GM19397 (cell line): Measurements from ENCODE around the gene FSHR.

Experiments
- ATAC-seq: cut with Tn5 transposase; IDR thresholded peaks from one replicate; pipeline ENCODE4 v1.9.1; 2021; ENCODE audit warnings: mild to moderate bottlenecking, moderate library complexity; ENCODE audit not compliant: unreplicated experiment

Gene FSHR

DNA sequence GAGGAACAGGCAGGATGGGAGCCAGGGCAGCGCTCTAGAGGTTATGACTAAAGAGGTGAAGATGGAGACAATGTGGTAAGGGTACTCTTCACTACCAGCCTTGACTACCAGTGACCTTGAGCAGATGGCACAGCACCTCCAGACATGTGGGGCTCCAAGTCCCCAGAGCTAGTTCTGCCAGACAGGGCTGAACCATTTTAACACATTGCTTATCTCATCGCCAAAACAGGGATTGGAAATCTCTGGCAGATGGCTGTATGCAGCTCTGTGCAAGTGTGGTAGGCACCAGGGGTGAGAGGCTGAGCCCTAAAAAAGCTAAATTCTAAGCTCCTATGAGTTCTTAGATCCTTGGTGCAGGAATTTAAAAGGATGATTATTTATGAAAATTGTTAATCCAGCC is 41.3 kb downstream of the FSHR start:
- no peak for ATAC-seq

DNA sequence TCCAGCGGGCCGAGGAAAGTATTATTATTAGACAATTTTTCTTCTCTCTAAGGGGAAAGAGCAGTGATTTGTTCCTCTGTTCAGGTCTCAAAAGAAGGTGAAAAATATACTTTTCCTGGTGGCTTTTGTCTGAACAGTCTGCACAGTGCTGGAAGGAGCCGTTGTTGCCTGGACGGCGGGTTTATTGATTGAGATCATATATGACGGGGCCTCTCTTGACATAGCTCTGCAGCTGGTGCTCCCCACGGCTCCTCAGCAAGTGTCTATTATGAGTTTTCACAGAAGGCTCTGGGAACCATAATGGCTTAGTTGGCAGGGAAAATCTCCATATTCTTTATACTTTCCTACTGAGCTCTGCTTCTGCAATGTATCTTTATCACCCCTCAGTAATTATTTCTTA is 42.9 kb downstream of the FSHR start:
- no peak for ATAC-seq

DNA sequence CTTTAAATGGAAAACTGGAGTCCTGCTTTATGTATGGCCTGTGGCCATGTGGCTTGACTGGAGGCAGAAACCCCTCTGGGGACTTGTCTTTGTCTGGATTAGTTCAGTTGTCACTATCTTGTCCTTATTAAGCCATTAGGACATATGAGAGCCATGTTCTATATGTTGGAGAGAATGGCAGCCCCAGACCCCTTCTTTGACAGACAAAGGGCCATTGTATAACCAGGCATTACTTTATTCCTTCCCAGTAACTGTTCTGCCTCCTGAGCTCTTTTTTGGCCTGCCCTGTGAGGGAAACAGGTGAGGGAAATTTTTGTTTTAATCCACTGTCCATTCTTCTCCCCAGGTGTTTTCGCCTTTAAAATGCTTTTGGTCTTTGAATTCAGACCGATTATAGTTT is 43.3 kb downstream of the FSHR start:
- ATAC-seq: no peak

DNA sequence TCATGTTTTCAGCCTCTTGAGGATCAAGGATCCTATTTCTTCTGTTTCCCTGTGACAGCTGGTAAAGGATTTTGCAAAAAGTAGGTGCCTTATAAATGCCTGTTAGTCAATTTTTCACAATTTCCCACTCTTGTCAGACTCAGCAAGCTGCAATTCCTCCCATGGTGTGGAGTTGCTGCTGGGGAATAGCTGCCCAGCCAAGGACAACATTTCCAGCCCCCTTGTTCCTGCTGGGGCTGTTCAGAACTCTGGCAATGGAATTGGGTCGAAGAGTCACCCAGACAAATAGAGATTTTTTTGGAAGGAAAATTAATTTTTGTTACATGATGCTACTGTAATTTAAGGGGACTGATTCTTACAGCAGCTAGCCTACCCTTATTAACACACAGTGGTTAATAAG is 43.7 kb downstream of the FSHR start:
- ATAC-seq: no peak

DNA sequence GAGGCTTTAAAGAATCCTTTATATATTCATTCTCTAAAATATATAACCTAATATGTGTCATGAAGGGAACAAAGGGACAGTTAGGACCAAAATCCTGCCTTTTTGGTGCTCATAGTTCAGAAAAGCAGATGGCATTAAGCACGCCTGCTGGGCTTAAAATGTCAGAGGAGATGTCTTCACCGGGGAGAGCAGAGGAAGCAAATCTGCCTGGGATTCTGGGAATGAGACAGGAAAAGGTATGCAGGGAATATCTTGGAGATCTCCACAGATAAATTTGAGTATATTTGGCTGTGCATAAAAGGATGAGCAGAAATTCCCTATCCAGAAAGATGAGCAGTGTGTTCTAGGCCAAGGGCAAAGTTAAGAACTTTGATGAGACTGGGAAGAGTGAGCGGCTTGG is 45.5 kb downstream of the FSHR start:
- no peak for ATAC-seq

DNA sequence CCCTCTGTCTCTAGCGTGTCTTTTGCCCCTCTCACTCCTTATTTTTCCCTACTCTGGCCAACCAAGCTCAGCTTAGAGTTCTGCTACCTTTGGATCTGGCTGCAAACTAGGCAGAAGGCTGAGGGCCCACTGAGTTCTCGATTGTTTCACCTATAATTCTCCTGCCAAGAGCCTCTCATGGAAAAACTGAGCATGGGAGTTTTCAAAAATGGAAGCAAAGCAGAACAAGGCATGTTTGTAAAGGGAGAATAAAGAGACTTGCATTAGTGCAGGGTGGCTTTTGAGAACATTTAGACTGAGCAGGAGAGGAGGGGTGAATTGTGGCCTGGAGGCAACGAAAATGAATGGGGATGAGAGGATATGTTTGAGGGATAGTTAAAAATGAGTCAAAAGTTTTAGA is 45.9 kb downstream of the FSHR start:
- ATAC-seq: no peak

DNA sequence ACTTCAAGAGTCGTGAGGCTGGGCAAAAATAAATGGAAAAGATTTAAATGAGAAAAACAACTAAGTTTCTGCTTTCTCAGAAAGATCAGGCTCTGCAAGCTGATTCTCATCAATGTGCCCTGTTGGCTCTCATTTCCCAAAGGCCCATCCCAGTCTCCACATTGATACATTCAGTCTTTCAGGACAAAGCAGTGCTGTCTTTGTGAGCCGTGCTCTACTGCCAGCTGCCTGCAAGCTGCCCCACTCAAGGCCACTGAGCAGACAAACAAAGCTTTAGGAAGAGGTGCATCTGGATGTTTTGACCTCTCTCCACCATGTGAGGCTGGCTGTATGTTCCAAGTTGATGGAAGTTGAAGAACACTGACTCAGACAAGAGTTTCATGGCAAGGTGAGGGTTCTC is 48.8 kb downstream of the FSHR start:
- ATAC-seq: no peak

DNA sequence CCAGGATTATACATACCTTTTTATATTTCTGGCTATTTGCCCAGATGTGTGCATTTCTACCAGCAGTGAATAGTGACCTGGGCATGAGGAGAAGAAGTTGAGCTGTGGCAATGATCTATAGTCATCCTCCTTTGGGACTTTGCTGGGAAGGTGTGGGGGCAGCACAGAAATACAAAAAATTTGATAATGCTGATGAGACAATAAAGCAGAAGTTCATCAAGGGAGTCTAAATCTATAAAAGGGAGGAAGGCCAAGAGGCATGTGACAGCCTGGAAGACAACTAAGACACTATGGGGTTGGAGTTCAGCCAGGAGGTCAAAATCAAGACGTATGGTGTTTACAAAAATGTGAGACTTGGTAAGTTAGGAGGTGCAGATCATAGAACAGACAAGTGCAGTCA is 52.2 kb downstream of the FSHR start:
- no peak for ATAC-seq

DNA sequence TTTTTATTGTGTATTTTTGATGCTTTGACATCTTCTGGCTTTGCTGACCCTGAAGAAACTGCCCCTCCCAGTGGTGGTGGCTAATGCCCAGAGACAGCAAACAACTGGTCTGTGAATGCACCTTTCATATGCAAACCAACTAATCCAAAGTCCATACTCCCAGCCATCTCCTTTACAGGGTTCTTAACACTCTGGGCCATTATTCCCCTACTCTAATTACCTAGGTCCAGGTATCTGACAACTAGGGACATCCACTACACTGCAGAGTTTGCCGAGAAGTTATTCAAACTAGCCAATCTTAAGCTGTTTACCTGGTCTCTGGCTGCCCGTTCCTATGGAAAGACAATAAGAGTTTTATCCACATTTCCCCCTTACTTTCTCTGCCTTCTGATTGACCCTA is 73.6 kb downstream of the FSHR start:
- ATAC-seq: no peak

DNA sequence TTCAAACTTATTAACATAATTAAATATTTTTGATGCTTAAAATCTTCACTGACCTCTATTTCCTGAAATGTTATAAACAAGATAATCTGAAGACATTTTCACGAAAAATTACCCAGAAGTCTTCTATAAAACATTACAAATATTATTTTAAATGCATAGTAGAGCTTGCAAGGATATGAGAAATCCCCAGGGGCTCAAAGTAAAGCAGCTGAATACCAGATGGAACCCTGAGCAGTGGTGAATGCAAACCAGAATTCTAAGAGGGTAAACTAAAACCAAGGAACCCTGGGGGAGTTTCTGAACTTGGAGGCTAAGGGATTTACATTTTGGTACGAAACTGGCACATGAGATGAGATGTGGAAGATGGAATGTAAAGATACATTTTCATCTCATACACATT is 83.6 kb downstream of the FSHR start:
- ATAC-seq: no peak

DNA sequence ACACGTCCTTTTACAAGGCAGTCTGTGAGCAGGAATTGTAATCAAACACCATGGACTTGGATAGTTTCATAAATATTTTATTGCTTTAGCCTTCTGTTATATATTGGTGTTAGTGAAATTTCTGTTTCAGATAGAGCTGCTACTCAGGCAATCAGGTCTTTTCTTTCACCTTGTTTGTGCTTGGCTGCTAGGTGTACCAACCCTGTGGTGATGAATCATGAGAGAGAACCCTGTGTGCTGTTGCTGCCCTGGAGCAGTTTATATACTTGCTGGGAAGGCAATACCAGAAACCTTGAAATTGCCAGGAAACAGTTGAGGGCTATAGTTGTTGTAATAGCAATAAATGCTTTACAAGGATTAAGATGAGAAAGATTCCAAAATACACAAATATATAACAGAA is 84.5 kb downstream of the FSHR start:
- ATAC-seq: no peak

DNA sequence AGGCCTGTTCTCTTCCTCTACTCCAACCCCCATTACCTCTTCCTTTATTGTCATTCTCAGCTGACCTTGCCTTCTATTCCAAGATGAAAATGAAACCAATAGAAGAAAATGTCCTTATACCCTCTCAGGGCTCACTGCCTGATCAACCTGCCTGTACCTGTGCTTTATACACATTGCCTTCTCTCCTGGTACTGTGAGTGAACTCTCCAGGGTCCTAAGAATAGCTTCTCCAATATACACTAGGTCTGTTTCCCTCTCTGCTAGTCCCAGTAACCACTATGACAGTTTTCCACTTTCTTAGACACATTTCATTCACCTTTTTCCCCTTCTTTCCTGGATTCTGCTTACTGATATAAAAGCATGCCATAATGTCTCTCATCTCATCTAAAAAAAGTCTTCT is 85.7 kb downstream of the FSHR start:
- no peak for ATAC-seq

DNA sequence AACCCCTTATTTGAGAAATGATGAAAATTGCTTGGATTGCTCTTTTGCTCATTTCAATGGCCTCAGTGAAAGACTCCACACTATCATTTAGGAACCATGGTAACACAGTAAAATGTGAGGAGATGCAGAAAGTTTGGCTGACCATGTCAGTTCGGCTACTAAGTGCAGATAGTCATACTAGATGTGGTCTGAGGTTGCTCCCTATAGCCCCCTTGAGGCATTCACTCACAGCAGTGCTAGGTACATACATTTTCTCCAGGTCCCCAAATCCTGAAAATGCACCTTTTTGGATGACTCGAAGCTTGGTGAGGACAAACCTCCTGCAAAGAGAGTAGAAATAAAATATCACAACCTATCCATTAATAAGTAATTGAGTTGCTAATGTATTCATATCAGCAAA is 86.3 kb downstream of the FSHR start:
- no peak for ATAC-seq

DNA sequence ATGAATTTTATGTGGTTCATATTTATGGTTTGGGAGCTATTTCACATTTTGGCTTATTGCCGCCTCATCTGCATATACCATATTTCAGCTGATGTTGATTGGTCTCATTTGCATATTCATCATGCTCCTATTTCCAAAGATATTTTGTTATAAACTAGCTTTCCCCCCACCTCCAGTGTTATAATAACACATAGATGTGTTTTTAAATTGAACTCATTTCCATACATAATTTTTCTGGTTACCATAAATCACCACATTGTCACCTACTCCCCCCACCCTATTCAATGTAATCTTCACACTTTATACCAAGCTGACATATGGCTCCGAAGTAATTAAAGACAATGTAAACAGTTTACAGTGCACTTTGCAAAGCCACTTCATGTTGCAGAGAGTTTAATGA is 101.2 kb downstream of the FSHR start:
- no peak for ATAC-seq

DNA sequence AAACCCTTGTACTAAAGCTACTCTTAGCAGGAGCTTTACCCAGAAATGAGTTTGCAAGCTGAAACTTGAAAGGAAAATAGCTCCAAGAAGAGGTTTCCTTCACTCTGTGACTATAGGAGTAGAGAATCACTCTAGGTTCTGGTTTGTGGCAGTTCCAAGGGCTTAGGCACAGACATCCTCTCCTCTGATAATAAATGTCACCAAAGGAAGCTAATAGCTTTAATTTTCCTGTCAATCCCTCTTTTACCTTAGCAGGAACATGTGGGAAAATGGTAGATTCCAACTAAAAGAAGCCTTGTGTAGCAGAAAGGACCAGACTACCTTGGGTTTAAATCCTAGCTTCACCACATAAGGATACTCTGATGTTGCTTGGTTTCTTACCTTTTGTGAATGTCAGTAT is 104.0 kb downstream of the FSHR start:
- no peak for ATAC-seq

DNA sequence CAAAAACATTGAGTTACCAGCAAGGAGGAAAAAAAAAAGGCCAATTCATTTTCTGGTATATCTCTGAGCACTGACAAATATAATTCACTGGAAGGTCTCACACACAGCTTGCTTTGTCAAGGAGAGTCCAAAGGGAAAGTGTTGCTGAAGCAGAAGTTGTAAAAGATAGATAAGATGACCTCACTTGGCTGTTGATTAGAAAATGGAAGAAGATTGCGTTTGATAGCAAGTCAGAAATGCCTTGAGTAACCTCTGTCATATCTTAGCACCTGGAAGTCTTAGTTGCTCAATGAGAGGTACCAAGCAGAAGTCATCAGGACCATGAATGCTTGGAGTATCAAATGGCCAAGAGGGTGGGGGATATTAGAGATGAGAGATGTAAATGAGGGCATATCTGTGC is 105.2 kb downstream of the FSHR start:
- ATAC-seq: no peak

DNA sequence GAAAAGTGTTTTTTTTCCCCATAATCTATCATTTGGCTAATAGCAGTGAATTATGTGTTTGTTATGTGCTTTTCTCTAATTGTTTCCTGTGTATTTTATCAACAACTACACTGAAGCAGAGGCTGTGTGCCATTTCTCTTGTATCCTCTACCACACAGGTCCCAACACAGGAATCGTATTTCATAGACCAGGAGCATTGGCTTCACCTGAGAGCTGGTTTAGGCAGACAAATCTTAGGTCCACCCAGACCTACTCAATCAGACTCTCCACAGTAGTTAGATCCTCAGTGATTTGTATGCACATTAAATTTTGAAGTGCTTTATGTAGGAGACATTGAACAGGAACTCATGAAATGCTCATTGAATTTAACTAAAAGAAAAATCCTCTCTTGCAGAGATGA is 109.2 kb downstream of the FSHR start:
- ATAC-seq: no peak

DNA sequence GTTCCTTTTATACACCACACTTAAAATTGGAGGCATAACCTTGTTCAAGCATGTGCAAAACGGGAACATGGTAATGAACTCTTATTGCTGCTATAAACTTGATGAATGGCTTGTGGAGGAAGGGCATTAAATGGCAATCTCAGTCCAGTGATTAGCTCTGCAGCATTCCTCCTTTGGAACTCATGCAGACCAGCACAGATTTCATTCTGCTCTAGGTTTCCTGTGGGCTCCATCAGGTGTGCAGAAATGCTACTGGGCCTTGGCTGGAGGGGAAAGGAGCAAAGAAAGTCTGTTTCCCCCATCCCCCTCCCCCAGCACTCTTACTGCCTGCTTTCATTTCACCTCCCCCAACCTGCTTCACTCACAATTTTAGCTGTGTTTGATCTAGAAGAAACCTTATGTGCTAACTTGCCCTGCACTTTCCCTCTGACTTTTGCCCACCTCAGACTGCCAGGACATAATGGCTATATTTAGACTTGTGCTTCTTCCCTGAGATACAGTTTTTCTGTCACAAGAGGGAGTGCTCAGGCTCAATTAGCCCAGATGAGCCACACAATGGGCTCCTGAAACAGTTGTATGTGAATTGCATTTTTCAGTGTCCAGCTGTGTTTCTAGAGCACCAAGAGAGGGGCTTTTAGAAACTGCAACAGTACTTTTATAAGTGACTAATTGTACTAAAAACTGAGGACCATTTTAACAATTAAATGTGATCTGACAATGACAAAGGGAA is 109.8 kb downstream of the FSHR start:
- ATAC-seq: no peak

DNA sequence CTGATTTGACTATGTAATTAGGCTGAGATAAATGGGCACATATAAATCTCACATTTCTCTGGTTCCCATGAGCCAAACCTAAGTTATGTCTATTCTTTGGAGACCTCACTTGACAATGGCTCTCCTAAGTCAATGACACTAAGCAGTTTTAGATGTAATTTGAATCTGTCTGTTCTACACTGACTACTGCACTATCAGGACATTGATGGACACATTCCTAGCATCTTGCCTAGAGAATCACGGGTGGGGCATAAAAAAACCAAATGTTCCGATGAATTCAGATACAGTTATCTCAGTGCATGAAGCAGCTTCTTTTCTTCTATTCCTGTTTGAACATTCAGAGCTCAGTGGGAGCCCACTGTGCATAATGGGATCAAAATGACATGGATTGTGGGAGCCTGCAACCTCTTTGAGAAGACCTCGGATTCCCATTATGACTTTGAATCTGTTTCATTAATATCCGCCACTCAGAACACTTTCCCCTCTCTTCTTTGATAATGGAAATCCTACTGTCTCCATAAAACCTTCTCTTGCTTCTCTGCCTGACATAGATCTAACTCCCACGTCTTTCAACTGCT is 110.8 kb downstream of the FSHR start:
- ATAC-seq: no peak

DNA sequence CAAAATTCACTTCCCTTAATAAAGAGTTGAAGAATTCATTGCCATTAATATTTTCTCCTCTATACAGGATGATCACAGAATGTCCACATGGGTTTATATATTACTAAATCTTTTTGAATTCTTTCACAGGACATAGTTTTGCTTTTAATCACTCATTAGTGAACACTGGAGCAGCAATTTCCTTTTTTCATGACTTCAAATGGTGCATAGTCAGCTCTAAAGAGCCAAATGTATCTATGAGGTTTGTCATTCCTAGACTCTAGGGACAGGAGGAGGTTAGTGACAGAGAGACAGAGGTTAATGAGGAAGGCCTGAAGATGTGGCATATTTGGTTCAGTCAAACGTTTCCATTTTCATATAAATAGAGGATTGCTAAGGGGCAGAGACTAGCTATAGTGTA is 111.8 kb downstream of the FSHR start:
- ATAC-seq: no peak

DNA sequence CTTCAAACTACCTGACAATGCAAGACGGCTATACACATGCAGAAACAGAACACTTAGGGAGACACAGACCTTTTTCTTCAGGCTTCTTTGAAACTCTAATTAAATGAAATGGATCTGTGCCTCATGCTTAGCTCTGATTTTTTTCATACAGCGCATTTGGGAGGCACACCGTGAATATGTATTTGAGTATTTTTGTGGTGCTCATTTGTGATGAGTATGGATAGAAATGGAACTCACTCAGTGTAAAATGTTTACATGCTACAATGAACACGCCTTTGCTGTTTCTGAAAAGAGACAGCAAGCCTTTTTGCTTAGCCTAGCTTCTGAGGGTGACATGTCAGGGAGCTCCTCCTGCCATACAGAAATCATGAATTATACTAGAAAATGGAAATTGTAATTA is 113.3 kb downstream of the FSHR start:
- ATAC-seq: no peak

DNA sequence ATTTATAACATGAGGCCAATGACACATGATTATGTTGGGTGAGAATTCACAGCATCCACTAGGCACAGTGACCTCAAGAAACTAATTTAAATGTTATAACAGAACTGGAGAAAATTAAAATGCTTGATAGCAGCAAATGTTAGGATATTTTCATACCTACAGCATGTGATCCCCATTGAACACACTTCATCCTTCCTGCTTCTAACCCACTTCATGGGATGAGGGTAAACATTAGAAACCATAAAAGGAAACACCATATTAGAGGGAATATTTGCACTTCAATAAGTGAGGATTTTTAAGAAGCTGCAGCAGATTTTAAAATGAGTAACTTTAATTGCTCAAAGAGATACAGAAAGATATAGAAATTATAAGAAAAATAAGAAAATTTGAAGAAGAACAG is 117.1 kb downstream of the FSHR start:
- no peak for ATAC-seq

DNA sequence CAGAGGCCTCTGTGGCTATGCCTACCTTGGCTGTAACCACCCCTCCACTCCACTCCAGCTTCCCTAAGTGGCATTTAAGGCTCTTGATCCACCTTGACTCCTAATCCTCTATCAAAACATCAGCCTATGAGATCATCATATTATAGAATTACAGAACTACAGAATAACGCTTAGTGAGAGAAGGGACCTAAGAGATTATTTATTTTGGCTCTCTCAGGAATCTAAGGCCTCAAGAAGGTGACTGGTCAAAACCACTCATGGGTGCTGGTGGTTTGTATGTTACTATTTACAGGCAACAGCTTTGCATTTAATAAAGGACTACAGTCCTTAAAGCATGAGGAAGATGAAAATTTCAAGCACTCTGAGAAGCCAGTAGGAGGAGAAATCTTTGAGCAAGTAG is 118.8 kb downstream of the FSHR start:
- ATAC-seq: no peak
